Heart left ventricle (tissue), 13 donors: ENCODE measurements around the gene HBZ.

Source experiments
- CTCF ChIP-seq, 12 donors: fragments of 200-600 bp; sonication (generic) in 4 of 12; IDR thresholded peaks; one replicate each; pipeline versions ENCODE4 v1.5.0 to v1.8.0; 2018 to 2022; ENCODE audit warnings: antibody characterized with exemption in 12 of 12, mild to moderate bottlenecking in 5 of 12
- POLR2A ChIP-seq, 2 donors: fragments of 450-650 bp; IDR thresholded peaks; one replicate each; pipeline ENCODE4 v1.6.1; 2017; ENCODE audit warnings: antibody characterized with exemption in 2 of 2, mild to moderate bottlenecking in 2 of 2, moderate library complexity in 2 of 2
- donor health status: ischemic (EF 13 %, LVEDD 7.1; RV severe dilation, severe dysfunction).
- donor health status: DM: no; HTN: yes; CAD: no.
- donor health status: DM: no; HTN: no; CAD: no.
- donor health status: ischemic (EF 25% LVEDD 6.9; RV normal size, moderate dysfunction).
- donor health status: ischemic (EF 25% LVEDD 5.7; RV mildly dilated, moderate dysfunction).
- donor health status: ischemic (EF 35%, LVEDD 5.7; RV mildly dilated, moderate dysfunction).
- donor health status: nonischemic (EF 11% LVEDD 7.7; RV severe dilation, severe dysfunction).
- donor health status: DM: yes; HTN: yes; CAD: no.
- donor health status: PGD.
- donor health status: ischemic (EF 29% LVEDD 5.4; RV normal size, mild dysfunction).
- donor health status: nonischemic (EF 23%, LVEDD 6.1; RV moderate dilation, normal function).

- TF ChIP-seq CTCF (IDR thresholded peaks at IDR 0.05) (no peak), POLR2A (IDR thresholded peaks at IDR 0.05) (no peak)
Measured at GRCh38 chr16:144797-145252, 7.6 kb upstream of the HBZ start.
